HG03575 (cell line): ENCODE measurements around the gene FBXO9.

ENCODE experiments used
- ATAC-seq: cut with Tn5 transposase; IDR thresholded peaks from one replicate; pipeline ENCODE4 v1.9.1; 2021; ENCODE audit not compliant: unreplicated experiment, insufficient number of reproducible peaks, low FRiP score; ENCODE audit errors: extremely low read depth

The FBXO9 gene

DNA sequence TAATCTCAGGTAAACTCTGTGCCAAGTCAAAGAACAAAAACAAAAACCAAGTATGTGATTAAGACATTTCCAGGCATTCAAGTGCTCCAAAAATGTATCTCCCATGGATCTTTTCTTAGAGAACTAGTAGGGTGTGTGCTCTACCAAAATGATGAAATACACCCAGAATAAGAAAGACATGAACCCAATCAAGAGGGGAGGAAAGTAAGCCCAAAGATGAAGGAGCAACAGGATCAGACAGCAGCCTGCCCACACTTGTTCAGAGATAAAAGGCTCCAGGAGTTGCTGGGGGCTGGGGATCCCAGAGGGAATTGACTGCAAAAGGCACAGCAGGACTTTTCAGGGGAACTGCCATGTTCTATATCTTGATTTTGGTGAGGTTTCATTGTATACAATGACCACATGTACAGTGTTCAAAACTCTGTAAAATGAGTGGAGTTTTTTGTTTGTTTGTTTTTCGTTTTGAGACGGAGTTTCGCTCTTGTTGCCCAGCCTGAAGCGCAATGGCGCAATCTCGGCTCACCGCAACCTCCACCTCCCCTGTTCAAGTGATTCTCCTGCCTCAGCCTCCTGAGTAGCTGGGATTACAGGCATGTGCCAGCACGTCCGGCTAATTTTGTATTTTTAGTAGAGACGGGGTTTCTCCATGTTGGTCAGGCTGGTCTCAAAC is 59.1 kb downstream of the FBXO9 start:
- ATAC-seq, result no peak

GRCh38 chr6:53125276-53125675 is 60.1 kb downstream of the FBXO9 start:
- no peak for ATAC-seq

- no peak for ATAC-seq
These were observed 63.6 kb downstream of the FBXO9 start for GRCh38 chr6:53128842-53129241.

DNA sequence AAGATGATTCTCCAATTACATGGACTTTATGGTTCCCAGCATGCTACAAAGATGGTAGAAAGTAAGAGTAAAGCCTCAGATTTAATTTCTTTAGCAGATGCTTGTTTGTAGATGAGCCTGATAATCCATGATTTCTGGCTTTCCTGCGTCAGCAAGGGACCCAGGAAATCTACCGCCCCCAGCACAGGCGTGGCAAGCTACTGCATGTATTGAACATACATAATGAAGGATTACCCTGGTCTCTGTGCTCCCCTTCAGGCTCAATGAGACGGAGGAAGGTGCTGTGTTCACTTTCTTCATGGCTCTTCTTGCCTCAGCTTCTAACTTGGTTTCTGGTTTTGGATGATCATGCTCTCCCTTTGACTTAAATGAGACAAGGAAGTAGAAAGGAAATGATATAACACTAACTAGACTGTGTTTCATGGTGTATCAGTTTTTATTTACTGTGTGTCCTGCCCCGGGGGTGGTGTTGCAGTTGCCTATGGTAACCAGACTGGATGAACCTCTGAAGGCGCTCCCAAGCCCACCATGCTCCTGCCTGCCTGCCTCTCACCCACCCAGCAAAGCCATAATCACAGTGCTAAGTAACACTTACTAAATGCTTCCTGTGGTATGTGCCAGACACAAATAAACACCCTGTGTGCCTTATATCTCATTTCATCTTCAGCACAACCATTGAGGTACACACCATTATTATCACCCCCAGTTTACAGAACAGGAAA is 65.5 kb downstream of the FBXO9 start:
- no peak for ATAC-seq

GRCh38 chr6:53133961-53134360 is 68.8 kb downstream of the FBXO9 start:
- ATAC-seq, result no peak

DNA sequence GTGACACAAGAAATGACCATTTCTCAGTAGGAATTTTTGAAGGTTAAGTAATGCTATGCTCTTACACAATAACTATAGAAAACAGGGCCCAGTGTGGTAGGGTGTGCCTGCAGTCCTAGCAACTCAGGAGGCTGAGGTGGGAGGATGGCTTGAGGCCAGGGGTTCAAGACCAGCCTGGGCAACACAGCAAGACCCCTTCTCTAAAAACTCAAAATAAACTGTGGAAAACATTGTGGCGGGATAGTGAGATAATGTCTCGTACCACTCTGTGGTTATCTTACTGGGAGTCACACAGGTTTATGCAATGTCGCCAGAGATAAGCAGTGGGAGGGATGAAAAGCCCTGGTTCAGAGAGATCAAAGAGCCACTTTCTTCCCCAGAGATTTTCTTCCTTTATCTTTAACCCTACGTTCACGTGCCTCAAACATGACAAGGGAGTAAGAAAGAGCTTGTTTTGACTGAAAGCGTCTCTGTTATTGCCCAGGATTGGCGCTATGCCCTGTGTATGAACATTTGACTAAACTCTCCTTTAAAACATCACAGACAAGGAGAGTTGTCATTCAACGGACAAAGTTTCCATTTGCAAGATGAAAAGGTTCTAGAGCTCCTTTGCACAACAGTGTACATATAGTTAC is 69.5 kb downstream of the FBXO9 start:
- ATAC-seq, result no peak

GRCh38 chr6:53136000-53136609 is 70.9 kb downstream of the FBXO9 start:
- no peak for ATAC-seq

DNA sequence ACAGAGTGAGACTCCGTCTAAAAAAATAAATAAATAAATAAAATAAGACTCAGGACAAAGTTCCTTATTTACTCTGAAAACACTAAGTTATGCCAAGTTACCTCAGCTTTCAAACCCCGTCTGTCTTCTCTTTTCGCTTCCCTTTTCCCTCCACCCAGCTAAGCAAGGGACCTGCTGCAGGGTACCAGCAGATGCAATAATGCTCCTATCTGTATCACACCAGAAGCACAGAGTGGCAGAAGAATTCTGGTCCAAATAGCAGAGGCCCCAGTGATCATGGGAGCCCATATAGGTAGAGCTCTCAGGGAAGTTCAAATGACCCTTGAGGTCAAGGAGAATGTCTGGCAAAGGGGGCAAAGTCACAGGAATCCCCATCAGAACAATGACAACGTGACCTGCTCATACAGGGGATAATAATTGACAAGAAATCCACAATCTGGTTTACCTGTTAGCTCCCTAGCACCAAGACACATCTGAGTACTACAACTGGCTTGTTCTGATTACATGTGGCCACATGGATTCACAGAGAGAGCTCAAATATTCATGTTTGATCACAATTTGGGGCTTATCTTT is 74.7 kb downstream of the FBXO9 start:
- no peak for ATAC-seq

GRCh38 chr6:53142810-53143209 is 77.6 kb downstream of the FBXO9 start:
- no peak for ATAC-seq

DNA sequence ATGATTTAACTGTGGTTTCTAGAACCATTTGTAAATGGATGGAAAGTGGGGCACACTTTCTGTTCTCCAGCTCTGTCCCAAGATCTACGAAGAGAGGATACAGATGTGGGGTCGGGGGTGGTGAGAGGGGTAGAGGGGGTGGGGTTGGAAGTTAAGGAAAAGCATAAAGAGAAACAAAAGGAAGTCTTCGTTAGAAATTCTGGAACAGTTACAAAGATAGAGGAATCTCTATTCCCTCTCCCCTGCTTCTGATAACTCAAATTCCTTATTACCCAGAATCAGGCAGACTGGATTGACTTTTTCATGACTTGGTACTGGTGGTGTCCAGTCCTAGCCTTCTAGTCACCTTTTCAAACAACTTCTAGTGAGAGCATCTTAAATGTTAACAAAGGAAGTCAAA is 78.5 kb downstream of the FBXO9 start:
- ATAC-seq, result no peak

DNA sequence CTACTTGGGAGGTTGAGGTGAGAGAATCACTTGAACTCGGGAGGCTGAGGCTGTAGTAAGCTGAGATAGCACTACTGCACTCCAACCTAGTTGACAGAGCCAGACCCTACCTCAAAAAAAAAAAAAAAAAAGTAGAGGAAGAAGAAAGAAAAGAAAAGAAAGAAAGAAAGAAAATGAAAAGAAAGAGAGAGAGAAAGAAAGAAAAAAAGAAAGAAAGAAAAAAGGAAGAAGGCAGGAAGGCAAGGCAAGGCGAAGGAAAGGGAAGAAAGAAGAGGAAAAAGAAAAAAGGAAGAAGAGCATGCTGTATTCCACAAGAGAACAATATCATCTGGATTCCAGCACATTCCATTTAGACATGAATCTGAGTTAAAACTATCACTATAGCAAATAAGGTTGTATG is 79.6 kb downstream of the FBXO9 start:
- ATAC-seq, result no peak

- no peak for ATAC-seq
These were observed 83.5 kb downstream of the FBXO9 start, which contains the start of gene GCM1 for GRCh38 chr6:53148684-53149083. Gene GCM1, minus strand, starts transcription at chr6:53148841. Its CDS starts 3,209 bp downstream, at chr6:53145632.
